ENCODE data around the gene NIPAL4.

The NIPAL4 gene

DNA sequence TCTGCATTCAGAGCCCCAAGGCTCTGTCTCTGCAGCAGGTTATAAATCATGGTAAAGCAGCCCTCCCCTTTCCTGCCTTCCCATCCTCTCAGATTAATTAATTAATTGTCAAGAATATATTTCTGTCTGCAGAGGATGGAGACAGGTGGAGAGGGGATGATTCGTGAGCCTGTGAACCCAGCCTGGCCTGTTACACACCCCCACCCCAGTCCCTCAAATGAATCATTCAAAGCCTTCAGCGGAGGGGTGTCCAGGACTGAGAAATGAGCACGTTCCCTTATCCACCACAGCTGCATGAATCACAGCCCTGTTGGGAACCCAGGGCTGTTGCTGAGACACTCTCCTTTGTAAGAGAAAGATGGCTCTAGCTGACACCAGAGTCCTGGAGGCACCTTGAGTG lies 56.0 kb downstream of the NIPAL4 start (continued):
- TF ChIP-seq, protein P1, sequence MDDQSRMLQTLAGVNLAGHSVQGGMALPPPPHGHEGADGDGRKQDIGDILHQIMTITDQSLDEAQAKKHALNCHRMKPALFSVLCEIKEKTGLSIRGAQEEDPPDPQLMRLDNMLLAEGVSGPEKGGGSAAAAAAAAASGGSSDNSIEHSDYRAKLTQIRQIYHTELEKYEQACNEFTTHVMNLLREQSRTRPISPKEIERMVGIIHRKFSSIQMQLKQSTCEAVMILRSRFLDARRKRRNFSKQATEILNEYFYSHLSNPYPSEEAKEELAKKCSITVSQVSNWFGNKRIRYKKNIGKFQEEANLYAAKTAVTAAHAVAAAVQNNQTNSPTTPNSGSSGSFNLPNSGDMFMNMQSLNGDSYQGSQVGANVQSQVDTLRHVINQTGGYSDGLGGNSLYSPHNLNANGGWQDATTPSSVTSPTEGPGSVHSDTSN (CRISPR knock-in tag; IDR thresholded peaks at IDR 0.05): no peak
- TF ChIP-seq, protein P2, sequence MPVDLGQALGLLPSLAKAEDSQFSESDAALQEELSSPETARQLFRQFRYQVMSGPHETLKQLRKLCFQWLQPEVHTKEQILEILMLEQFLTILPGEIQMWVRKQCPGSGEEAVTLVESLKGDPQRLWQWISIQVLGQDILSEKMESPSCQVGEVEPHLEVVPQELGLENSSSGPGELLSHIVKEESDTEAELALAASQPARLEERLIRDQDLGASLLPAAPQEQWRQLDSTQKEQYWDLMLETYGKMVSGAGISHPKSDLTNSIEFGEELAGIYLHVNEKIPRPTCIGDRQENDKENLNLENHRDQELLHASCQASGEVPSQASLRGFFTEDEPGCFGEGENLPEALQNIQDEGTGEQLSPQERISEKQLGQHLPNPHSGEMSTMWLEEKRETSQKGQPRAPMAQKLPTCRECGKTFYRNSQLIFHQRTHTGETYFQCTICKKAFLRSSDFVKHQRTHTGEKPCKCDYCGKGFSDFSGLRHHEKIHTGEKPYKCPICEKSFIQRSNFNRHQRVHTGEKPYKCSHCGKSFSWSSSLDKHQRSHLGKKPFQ (tag by site-specific recombination; IDR thresholded peaks at IDR 0.05): no peak
- TF ChIP-seq ZNF621 (tag by site-specific recombination; IDR thresholded peaks at IDR 0.05): no peak
- TF ChIP-seq ZNF544 (tag by site-specific recombination; IDR thresholded peaks at IDR 0.05): no peak
- TF ChIP-seq, protein P3, sequence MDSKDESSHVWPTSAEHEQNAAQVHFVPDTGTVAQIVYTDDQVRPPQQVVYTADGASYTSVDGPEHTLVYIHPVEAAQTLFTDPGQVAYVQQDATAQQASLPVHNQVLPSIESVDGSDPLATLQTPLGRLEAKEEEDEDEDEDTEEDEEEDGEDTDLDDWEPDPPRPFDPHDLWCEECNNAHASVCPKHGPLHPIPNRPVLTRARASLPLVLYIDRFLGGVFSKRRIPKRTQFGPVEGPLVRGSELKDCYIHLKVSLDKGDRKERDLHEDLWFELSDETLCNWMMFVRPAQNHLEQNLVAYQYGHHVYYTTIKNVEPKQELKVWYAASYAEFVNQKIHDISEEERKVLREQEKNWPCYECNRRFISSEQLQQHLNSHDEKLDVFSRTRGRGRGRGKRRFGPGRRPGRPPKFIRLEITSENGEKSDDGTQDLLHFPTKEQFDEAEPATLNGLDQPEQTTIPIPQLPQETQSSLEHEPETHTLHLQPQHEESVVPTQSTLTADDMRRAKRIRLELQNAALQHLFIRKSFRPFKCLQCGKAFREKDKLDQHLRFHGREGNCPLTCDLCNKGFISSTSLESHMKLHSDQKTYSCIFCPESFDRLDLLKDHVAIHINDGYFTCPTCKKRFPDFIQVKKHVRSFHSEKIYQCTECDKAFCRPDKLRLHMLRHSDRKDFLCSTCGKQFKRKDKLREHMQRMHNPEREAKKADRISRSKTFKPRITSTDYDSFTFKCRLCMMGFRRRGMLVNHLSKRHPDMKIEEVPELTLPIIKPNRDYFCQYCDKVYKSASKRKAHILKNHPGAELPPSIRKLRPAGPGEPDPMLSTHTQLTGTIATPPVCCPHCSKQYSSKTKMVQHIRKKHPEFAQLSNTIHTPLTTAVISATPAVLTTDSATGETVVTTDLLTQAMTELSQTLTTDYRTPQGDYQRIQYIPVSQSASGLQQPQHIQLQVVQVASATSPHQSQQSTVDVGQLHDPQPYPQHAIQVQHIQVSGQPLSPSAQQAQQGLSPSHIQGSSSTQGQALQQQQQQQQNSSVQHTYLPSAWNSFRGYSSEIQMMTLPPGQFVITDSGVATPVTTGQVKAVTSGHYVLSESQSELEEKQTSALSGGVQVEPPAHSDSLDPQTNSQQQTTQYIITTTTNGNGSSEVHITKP (tag by site-specific recombination; IDR thresholded peaks at IDR 0.05): no peak
- no peak for TF ChIP-seq MEIS1 (CRISPR knock-in tag; IDR thresholded peaks at IDR 0.05; ENCODE audit: borderline replicate concordance)
- TF ChIP-seq ZNF561 (tag by site-specific recombination; IDR thresholded peaks at IDR 0.05; ENCODE audit: borderline replicate concordance): no peak

DNA sequence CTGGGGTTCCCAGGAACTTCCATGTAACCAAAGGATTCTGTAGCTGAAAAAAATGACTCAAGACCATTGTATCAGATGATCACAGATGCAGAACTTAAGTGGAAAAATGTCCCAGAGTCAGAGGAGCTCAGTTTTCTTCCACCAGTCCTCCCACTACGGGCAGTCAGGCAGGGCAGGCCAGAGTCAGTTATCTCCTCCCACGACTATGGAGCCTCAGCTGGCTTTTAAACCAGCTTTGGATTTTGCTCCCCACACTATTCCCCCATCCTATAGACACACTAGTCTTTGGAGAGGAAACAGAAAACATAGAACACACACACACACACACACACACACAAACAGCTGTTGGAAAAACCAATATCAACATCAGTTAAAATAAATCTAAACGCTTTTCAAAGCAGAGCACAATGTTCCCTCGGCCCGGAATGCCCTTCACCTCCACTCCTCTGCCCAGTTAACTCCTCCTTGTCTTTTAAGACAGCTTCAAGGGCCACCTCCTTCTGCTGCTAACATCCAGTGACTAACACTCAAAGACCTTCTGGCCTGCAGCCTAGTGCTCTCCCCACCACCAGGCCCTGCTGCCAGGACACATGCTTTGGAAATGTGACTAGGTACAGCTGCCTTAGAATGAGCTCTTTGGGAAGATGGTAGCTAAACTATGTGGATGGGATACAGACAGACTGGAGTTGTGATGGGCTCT lies 56.8 kb downstream of the NIPAL4 start:
- ChIA-PET CTCF (interaction anchor here (1.0 kb wide), 1 partner anchor 190 kb away, joined by 3 read pairs; no protein-coding TSS in a partner anchor), POLR2A (no interaction called here)
- Histone ChIP-seq H3K4me3 (ENCODE audit: low read depth, low read length) (no peak overlapping the region), H3K27ac (ENCODE audit: extremely low read depth, low read depth, low read length) (no peak overlapping the region), H3K4me1 (ENCODE audit: control insufficient read depth, insufficient read depth, low read length) (peaks cover 4% of the 10 kb centered on the region; the same call in 1 of the 2 replicates), H3K9me3 (ENCODE audit: control insufficient read depth, insufficient read depth, low read depth, low read length) (no peaks in the 10 kb centered on the region), H3K36me3 (ENCODE audit: control insufficient read depth in 2 of 2, insufficient read depth in 1 of 2, low read length in 2 of 2) (no peaks in the 10 kb centered on the region)
- TF ChIP-seq, protein P4, sequence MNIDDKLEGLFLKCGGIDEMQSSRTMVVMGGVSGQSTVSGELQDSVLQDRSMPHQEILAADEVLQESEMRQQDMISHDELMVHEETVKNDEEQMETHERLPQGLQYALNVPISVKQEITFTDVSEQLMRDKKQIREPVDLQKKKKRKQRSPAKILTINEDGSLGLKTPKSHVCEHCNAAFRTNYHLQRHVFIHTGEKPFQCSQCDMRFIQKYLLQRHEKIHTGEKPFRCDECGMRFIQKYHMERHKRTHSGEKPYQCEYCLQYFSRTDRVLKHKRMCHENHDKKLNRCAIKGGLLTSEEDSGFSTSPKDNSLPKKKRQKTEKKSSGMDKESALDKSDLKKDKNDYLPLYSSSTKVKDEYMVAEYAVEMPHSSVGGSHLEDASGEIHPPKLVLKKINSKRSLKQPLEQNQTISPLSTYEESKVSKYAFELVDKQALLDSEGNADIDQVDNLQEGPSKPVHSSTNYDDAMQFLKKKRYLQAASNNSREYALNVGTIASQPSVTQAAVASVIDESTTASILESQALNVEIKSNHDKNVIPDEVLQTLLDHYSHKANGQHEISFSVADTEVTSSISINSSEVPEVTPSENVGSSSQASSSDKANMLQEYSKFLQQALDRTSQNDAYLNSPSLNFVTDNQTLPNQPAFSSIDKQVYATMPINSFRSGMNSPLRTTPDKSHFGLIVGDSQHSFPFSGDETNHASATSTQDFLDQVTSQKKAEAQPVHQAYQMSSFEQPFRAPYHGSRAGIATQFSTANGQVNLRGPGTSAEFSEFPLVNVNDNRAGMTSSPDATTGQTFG (tag by site-specific recombination; IDR thresholded peaks at IDR 0.05; ENCODE audit: borderline replicate concordance): no peak
- TF ChIP-seq, protein P2 (tag by site-specific recombination; IDR thresholded peaks at IDR 0.05): no peak
- TF ChIP-seq ZNF37A (tag by site-specific recombination; IDR thresholded peaks at IDR 0.05): no peak
- no peak for TF ChIP-seq MEIS1 (CRISPR knock-in tag; IDR thresholded peaks at IDR 0.05; ENCODE audit: borderline replicate concordance)
- TF ChIP-seq ZNF366 (tag by site-specific recombination; conservative IDR thresholded peaks at IDR 0.05): no peak
- TF ChIP-seq ZNF830 (tag by site-specific recombination; IDR thresholded peaks at IDR 0.05; ENCODE audit: low read depth): no peak
- no peak for TF ChIP-seq ZNF626 (tag by site-specific recombination; IDR thresholded peaks at IDR 0.05)
- TF ChIP-seq ZNF239 (tag by site-specific recombination; IDR thresholded peaks at IDR 0.05): no peak
- TF ChIP-seq, protein P5, sequence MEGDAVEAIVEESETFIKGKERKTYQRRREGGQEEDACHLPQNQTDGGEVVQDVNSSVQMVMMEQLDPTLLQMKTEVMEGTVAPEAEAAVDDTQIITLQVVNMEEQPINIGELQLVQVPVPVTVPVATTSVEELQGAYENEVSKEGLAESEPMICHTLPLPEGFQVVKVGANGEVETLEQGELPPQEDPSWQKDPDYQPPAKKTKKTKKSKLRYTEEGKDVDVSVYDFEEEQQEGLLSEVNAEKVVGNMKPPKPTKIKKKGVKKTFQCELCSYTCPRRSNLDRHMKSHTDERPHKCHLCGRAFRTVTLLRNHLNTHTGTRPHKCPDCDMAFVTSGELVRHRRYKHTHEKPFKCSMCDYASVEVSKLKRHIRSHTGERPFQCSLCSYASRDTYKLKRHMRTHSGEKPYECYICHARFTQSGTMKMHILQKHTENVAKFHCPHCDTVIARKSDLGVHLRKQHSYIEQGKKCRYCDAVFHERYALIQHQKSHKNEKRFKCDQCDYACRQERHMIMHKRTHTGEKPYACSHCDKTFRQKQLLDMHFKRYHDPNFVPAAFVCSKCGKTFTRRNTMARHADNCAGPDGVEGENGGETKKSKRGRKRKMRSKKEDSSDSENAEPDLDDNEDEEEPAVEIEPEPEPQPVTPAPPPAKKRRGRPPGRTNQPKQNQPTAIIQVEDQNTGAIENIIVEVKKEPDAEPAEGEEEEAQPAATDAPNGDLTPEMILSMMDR (tag by site-specific recombination; IDR thresholded peaks at IDR 0.05): no peak
- TF ChIP-seq, protein P6, sequence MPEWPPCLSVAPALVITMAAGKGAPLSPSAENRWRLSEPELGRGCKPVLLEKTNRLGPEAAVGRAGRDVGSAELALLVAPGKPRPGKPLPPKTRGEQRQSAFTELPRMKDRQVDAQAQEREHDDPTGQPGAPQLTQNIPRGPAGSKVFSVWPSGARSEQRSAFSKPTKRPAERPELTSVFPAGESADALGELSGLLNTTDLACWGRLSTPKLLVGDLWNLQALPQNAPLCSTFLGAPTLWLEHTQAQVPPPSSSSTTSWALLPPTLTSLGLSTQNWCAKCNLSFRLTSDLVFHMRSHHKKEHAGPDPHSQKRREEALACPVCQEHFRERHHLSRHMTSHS (tag by site-specific recombination; IDR thresholded peaks at IDR 0.05): no peak
- TF ChIP-seq REPIN1 (tag by site-specific recombination; IDR thresholded peaks at IDR 0.05; ENCODE audit: low read depth): no peak
- TF ChIP-seq, protein P7, sequence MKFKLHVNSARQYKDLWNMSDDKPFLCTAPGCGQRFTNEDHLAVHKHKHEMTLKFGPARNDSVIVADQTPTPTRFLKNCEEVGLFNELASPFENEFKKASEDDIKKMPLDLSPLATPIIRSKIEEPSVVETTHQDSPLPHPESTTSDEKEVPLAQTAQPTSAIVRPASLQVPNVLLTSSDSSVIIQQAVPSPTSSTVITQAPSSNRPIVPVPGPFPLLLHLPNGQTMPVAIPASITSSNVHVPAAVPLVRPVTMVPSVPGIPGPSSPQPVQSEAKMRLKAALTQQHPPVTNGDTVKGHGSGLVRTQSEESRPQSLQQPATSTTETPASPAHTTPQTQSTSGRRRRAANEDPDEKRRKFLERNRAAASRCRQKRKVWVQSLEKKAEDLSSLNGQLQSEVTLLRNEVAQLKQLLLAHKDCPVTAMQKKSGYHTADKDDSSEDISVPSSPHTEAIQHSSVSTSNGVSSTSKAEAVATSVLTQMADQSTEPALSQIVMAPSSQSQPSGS (tag by site-specific recombination; IDR thresholded peaks at IDR 0.05; ENCODE audit: low read depth): no peak
- TF ChIP-seq BCL11A (tag by site-specific recombination; IDR thresholded peaks at IDR 0.05; ENCODE audit: low read depth): no peak
